ENCODE data around the gene XPR1. TPM values are rescaled to one million over a fixed set of nuclear protein-coding genes. Genes with fewer than 3 reads are reported as not detected.
A peak's percentile ranks its signal among the peaks of the same experiment; 100 is the strongest.

Gene XPR1
- total RNA-seq, 1 donor: 25.7 TPM

DNA sequence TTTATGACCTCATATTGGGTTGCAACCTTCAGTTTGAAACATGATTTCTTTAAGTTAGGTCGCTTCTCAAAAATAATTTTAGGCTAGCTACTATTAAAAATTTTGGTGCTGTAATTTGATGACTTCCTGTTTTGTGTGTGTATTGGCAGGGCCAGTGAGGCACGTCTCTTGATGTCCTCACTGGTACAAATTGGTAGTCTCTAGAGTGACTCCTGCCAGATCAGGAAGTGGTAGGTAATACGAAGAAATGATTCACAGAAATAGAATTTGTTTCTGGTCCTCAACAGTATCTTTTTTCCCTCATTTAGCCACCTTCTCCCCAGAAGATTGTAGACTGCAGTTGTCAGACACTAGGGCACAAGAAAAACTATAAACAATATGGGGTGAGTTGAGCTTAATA, 160.0 kb downstream of the XPR1 start:
- peak overlapping the region; percentile 11 for H3K4me2 ChIP-seq (ENCODE audit: insufficient read depth, low read length)
- no peak overlapping the region for H3K27ac ChIP-seq (ENCODE audit: low read depth, low read length)
- TF ChIP-seq, protein P1, sequence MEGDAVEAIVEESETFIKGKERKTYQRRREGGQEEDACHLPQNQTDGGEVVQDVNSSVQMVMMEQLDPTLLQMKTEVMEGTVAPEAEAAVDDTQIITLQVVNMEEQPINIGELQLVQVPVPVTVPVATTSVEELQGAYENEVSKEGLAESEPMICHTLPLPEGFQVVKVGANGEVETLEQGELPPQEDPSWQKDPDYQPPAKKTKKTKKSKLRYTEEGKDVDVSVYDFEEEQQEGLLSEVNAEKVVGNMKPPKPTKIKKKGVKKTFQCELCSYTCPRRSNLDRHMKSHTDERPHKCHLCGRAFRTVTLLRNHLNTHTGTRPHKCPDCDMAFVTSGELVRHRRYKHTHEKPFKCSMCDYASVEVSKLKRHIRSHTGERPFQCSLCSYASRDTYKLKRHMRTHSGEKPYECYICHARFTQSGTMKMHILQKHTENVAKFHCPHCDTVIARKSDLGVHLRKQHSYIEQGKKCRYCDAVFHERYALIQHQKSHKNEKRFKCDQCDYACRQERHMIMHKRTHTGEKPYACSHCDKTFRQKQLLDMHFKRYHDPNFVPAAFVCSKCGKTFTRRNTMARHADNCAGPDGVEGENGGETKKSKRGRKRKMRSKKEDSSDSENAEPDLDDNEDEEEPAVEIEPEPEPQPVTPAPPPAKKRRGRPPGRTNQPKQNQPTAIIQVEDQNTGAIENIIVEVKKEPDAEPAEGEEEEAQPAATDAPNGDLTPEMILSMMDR (IDR thresholded peaks at IDR 0.05; ENCODE audit: extremely low read depth, low read depth, low read length): no peak
- H4K20me1 ChIP-seq (ENCODE audit: insufficient read depth, low read length): no peaks in the 10 kb centered on the region
- H3K4me3 ChIP-seq (ENCODE audit: insufficient read depth, low read length): no peak overlapping the region
- H3K36me3 ChIP-seq (ENCODE audit: insufficient read depth, low read length): no peaks in the 10 kb centered on the region
- DNase-seq (ENCODE audit: insufficient read length, low spot score, missing footprints): peak; percentile 0
- H3K4me1 ChIP-seq (ENCODE audit: insufficient read depth, low read length): peaks cover 10% of the 10 kb centered on the region
- no peaks in the 10 kb centered on the region for H3K79me2 ChIP-seq (ENCODE audit: insufficient read depth, low read length)
- H3K9me3 ChIP-seq (ENCODE audit: low read depth, low read length): no peaks in the 10 kb centered on the region
- H2AFZ ChIP-seq (ENCODE audit: low read length): no peak overlapping the region
- H3K27me3 ChIP-seq (ENCODE audit: insufficient read depth, low read length): no peaks in the 10 kb centered on the region

GRCh38 chr1:180793451-180793850, 161.6 kb downstream of the XPR1 start:
- H3K27ac ChIP-seq (ENCODE audit: low read depth, low read length): no peak overlapping the region
- no peak overlapping the region for H3K4me3 ChIP-seq (ENCODE audit: insufficient read depth, low read length)
- no peaks in the 10 kb centered on the region for H3K27me3 ChIP-seq (ENCODE audit: insufficient read depth, low read length)
- H3K9me3 ChIP-seq (ENCODE audit: low read depth, low read length): no peaks in the 10 kb centered on the region
- TF ChIP-seq, protein P1 (IDR thresholded peaks at IDR 0.05; ENCODE audit: extremely low read depth, low read depth, low read length): no peak
- no peak overlapping the region for H3K4me2 ChIP-seq (ENCODE audit: insufficient read depth, low read length)
- H3K79me2 ChIP-seq (ENCODE audit: insufficient read depth, low read length): no peaks in the 10 kb centered on the region
- no peaks in the 10 kb centered on the region for H4K20me1 ChIP-seq (ENCODE audit: insufficient read depth, low read length)
- peaks cover 10% of the 10 kb centered on the region for H3K4me1 ChIP-seq (ENCODE audit: insufficient read depth, low read length)
- peak; percentile 15 for DNase-seq (ENCODE audit: insufficient read length, low spot score, missing footprints)
- no peaks in the 10 kb centered on the region for H3K36me3 ChIP-seq (ENCODE audit: insufficient read depth, low read length)
- no peak overlapping the region for H2AFZ ChIP-seq (ENCODE audit: low read length)

DNA sequence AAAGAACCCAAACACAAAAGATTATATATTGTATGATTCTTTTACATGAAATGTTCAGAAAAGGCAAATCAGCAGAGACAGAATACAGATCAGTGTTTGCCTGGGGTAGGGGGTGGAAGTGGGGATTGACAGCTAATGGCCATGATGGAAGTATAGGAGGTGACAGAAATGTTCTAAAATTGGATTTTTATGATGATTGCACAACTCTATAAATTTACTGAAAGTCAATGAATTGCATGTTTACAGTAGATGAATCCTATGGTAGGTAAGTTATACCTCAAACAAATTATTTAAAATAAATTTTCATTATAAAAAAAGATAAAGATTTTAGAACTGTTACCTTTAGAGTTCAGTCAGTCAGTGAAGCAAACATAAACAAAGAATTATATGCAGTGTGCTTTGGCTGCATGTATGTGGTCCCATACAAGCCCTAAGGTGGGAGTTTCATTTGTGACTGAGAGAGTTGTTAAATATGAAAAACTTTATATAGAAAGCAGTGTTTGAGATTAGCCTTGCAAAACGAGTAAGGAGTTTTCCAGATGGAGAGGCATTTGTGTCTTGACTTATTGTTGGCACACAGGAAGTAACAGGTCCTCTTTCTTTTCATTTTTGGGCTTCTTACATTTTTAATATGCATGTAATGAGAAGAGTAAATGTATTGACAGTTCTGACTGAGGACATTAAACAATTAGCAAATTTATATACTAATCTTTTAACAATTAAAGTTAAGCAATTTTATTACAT, 165.2 kb downstream of the XPR1 start:
- no peak for DNase-seq (ENCODE audit: insufficient read length, low spot score, missing footprints)
- H3K4me2 ChIP-seq (ENCODE audit: insufficient read depth, low read length): no peak overlapping the region
- TF ChIP-seq, protein P1 (IDR thresholded peaks at IDR 0.05; ENCODE audit: extremely low read depth, low read depth, low read length): no peak
- H3K36me3 ChIP-seq (ENCODE audit: insufficient read depth, low read length): no peaks in the 10 kb centered on the region
- H3K27ac ChIP-seq (ENCODE audit: low read depth, low read length): no peak overlapping the region
- H4K20me1 ChIP-seq (ENCODE audit: insufficient read depth, low read length): no peaks in the 10 kb centered on the region
- peaks cover 6% of the 10 kb centered on the region for H3K4me1 ChIP-seq (ENCODE audit: insufficient read depth, low read length)
- no peaks in the 10 kb centered on the region for H3K9me3 ChIP-seq (ENCODE audit: low read depth, low read length)
- no peaks in the 10 kb centered on the region for H3K27me3 ChIP-seq (ENCODE audit: insufficient read depth, low read length)
- no peak overlapping the region for H2AFZ ChIP-seq (ENCODE audit: low read length)
- H3K79me2 ChIP-seq (ENCODE audit: insufficient read depth, low read length): no peaks in the 10 kb centered on the region
- no peak overlapping the region for H3K4me3 ChIP-seq (ENCODE audit: insufficient read depth, low read length)

- Histone ChIP-seq H3K4me1 (ENCODE audit: insufficient read depth, low read length) (no peaks in the 10 kb centered on the region), H3K79me2 (ENCODE audit: insufficient read depth, low read length) (no peaks in the 10 kb centered on the region), H3K36me3 (ENCODE audit: insufficient read depth, low read length) (no peaks in the 10 kb centered on the region), H3K27me3 (ENCODE audit: insufficient read depth, low read length) (no peaks in the 10 kb centered on the region), H3K27ac (ENCODE audit: low read depth, low read length) (no peak overlapping the region), H4K20me1 (ENCODE audit: insufficient read depth, low read length) (no peaks in the 10 kb centered on the region), H3K4me3 (ENCODE audit: insufficient read depth, low read length) (no peak overlapping the region), H2AFZ (ENCODE audit: low read length) (no peak overlapping the region), H3K9me3 (ENCODE audit: low read depth, low read length) (no peaks in the 10 kb centered on the region), H3K4me2 (ENCODE audit: insufficient read depth, low read length) (no peak overlapping the region)
- TF ChIP-seq, protein P1 (IDR thresholded peaks at IDR 0.05; ENCODE audit: extremely low read depth, low read depth, low read length): no peak
- DNase-seq (ENCODE audit: insufficient read length, low spot score, missing footprints): no peak
Observed at GRCh38 chr1:180800945-180801344, 169.1 kb downstream of the XPR1 start.
